ENCODE data around the gene CKS1B. TPM values are rescaled to one million over a fixed set of nuclear protein-coding genes. Genes with fewer than 3 reads are reported as not detected.

Gene CKS1B
- total RNA-seq, 1 experiment from 2014 or later = 259 TPM

DNA sequence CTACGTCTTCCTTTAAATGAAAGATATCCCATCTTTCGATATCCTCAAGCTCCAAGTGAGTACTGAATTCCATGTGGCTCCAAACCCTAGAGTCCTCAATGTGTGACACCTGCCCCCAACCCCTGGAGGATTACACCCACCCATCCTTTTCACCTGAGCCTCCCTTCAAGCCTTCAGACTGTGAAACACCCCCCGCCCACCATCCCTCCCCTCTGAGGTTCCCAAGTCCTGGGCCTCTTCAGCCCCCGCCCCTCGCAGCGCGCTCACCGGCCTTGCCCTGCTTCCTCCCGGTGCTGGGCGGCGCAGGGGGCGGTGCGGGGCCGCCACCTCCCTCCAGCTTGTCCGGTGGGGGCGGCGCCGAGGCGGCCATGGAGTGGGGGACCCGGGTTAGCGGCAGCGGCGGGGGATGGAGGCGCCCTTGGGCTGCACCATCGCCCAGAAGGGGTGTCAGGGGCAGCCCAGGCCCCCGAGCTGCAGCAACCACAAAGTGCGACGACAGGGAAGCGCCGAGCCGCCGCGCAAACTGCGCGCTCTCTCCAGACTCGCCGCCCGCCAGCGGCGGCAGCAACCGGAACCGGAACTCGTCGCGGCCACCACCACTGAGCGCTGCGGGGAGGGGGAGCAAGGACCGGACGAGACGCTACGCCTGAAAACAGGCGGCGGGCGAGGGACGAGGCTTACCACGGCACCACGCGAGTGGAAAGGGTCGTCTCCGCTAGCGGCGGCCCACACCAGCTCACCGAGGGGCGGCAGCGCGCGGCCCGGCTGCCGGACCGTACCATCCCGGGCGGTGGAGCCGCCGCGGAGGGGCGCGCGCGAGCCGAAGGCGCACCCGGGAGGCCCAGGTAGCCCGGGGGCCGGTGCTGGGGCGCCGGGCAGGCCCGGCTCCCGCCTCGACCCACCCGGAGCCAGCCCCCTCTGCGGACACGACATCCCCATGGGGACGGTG lies 13.0 kb upstream of the CKS1B start, which contains the start of gene PYGO2:
PYGO2 (minus strand) TSS at position 576 of the 949 bp plus-strand sequence; CDS start at position 370, 206 bp downstream.
- H3K4me1 Mint-ChIP-seq (ENCODE audit: low read depth, unreplicated experiment) = peaks cover 18% of the 10 kb centered on the region
- TF ChIP-seq CTCF (IDR thresholded peaks at IDR 0.05; ENCODE audit: insufficient read depth in 1 of 2, low read depth in 1 of 2, low read length in 1 of 2, severe bottlenecking in 1 of 2, unreplicated experiment in 1 of 2) = peak; percentile 23 to 55
- no peaks in the 10 kb centered on the region for H3K27me3 Mint-ChIP-seq (ENCODE audit: insufficient read depth, unreplicated experiment)
- peaks cover 4% of the 10 kb centered on the region for H3K36me3 ChIP-seq (ENCODE audit: control insufficient read depth, insufficient read depth, low read length)
- intact Hi-C loops (cut with micrococcal nuclease; ENCODE audit: unreplicated experiment) = loop anchor here (1.0 kb wide), 3 partner anchors 11 to 39 kb away; no protein-coding TSS in a partner anchor
- H3K9me3 Mint-ChIP-seq (ENCODE audit: unreplicated experiment) = no peaks in the 10 kb centered on the region
- H3K9me3 ChIP-seq = no peaks in the 10 kb centered on the region
- CTCF ChIA-PET = interaction anchor here (0.6 to 1.6 kb wide), 11 partner anchors 9 to 124 kb away, joined by 3 to 17 read pairs (median 6); partner anchors contain the start of genes CKS1B and FLAD1
- peak; percentile 87 to 90 for DNase-seq
- H3K36me3 Mint-ChIP-seq (ENCODE audit: insufficient read depth, unreplicated experiment) = peaks cover 58% of the 10 kb centered on the region
- H3K4me3 ChIP-seq (ENCODE audit: low read depth, low read length) = peak within 1 kb of the TSS; percentile 95
- H3K27me3 ChIP-seq (replicated peaks; ENCODE audit: control insufficient read depth, insufficient read depth, low read length) = no peaks in the 10 kb centered on the region
- H3K4me3 Mint-ChIP-seq (ENCODE audit: unreplicated experiment) = peak within 1 kb of the TSS; percentile 88
- BruUV-seq (replicated peaks) = no TSS peak
- POLR2A ChIA-PET = interaction anchor here (0.5 to 2.1 kb wide), 13 partner anchors 9 to 741 kb away, joined by 3 to 20 read pairs (median 6); partner anchors contain the start of genes CKS1B, FLAD1, LENEP and PMVK
- peak within 1 kb of the TSS; percentile 81 for H3K27ac Mint-ChIP-seq (ENCODE audit: unreplicated experiment)
- H3K4me1 ChIP-seq = peaks cover 14% of the 10 kb centered on the region

- TF ChIP-seq CTCF (IDR thresholded peaks at IDR 0.05; ENCODE audit: insufficient read depth in 1 of 2, low read depth in 1 of 2, low read length in 1 of 2, severe bottlenecking in 1 of 2, unreplicated experiment in 1 of 2) = no peak
- peak overlapping the region; percentile 88 for H3K4me3 Mint-ChIP-seq (ENCODE audit: unreplicated experiment)
- BruUV-seq (replicated peaks) = TSS peak; percentile 74
- intact Hi-C loops (cut with micrococcal nuclease; ENCODE audit: unreplicated experiment) = no loop called here
- peak overlapping the region; percentile 81 for H3K27ac Mint-ChIP-seq (ENCODE audit: unreplicated experiment)
- H3K36me3 Mint-ChIP-seq (ENCODE audit: insufficient read depth, unreplicated experiment) = peaks cover 53% of the 10 kb centered on the region
- Histone ChIP-seq H3K9me3 (no peaks in the 10 kb centered on the region), H3K36me3 (ENCODE audit: control insufficient read depth, insufficient read depth, low read length) (peaks cover 4% of the 10 kb centered on the region), H3K27me3 (replicated peaks; ENCODE audit: control insufficient read depth, insufficient read depth, low read length) (no peaks in the 10 kb centered on the region), H3K4me3 (ENCODE audit: low read depth, low read length) (peak overlapping the region; percentile 95), H3K4me1 (peaks cover 6% of the 10 kb centered on the region; the same call in 1 of the 2 replicates)
- CTCF ChIA-PET = interaction anchor here (0.9 to 1.6 kb wide), 3 partner anchors 12 to 95 kb away, joined by 4 to 15 read pairs (median 8); partner anchors contain the start of gene CKS1B
- no peaks in the 10 kb centered on the region for H3K27me3 Mint-ChIP-seq (ENCODE audit: insufficient read depth, unreplicated experiment)
- no peaks in the 10 kb centered on the region for H3K9me3 Mint-ChIP-seq (ENCODE audit: unreplicated experiment)
- POLR2A ChIA-PET = interaction anchor here (0.7 to 2.1 kb wide), 5 partner anchors 8 to 37 kb away, joined by 5 to 20 read pairs (median 11); partner anchors contain the start of genes CKS1B, PMVK and SHC1
- DNase-seq = no peak
- peaks cover 13% of the 10 kb centered on the region for H3K4me1 Mint-ChIP-seq (ENCODE audit: low read depth, unreplicated experiment)
Measured at GRCh38 chr1:154962156-154962749, 12.2 kb upstream of the CKS1B start.

DNA sequence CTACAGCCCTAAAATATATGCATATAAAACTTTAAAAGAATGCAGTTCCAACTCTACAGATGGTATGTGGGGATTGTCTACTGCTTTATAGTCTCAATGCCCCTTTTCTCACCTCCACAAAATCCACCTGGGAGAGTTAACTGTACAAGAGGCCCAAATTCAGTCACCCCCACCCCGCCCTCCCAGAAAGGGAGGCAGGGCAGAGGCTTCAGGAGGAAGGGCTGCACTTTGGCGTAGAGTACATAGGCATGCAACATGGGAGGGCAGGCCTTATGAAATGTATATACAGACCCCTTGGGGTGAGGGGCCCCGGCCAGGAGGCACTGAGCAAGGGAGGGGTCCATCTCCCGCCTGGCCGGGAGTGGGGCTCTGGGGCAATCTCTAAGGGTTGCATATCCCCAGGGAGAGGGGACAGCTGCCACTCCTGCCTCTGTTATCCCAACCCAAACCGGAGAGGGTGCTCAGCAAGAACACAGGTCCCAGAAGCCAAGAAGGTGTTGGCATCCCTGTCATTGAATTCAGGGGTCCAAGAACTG lies 11.6 kb upstream of the CKS1B start:
- H3K27ac Mint-ChIP-seq (ENCODE audit: unreplicated experiment) = peak overlapping the region; percentile 81
- BruUV-seq (replicated peaks) = no TSS peak
- no peaks in the 10 kb centered on the region for H3K9me3 Mint-ChIP-seq (ENCODE audit: unreplicated experiment)
- Histone ChIP-seq H3K27me3 (replicated peaks; ENCODE audit: control insufficient read depth, insufficient read depth, low read length) (no peaks in the 10 kb centered on the region), H3K36me3 (ENCODE audit: control insufficient read depth, insufficient read depth, low read length) (peaks cover 4% of the 10 kb centered on the region), H3K9me3 (no peaks in the 10 kb centered on the region), H3K4me1 (0 out of 2 replicates have a peak, but pooled peaks cover 5% of the 10 kb centered on the region), H3K4me3 (ENCODE audit: low read depth, low read length) (no peak overlapping the region)
- H3K4me3 Mint-ChIP-seq (ENCODE audit: unreplicated experiment) = peak overlapping the region; percentile 88
- no peaks in the 10 kb centered on the region for H3K27me3 Mint-ChIP-seq (ENCODE audit: insufficient read depth, unreplicated experiment)
- no peak for TF ChIP-seq CTCF (IDR thresholded peaks at IDR 0.05; ENCODE audit: insufficient read depth in 1 of 2, low read depth in 1 of 2, low read length in 1 of 2, severe bottlenecking in 1 of 2, unreplicated experiment in 1 of 2)
- peaks cover 52% of the 10 kb centered on the region for H3K36me3 Mint-ChIP-seq (ENCODE audit: insufficient read depth, unreplicated experiment)
- ChIA-PET CTCF (no interaction called here), POLR2A (interaction anchor here (2.1 kb wide), 1 partner anchor 11 kb away, joined by 20 read pairs; the partner anchor contains the start of gene CKS1B)
- H3K4me1 Mint-ChIP-seq (ENCODE audit: low read depth, unreplicated experiment) = peaks cover 11% of the 10 kb centered on the region
- intact Hi-C loops (cut with micrococcal nuclease; ENCODE audit: unreplicated experiment) = no loop called here
- no peak for DNase-seq
